Upper lobe of left lung (tissue), 6 donors: Measurements from ENCODE around the gene FNTB. TPM values are rescaled to one million over a fixed set of nuclear protein-coding genes. Genes with fewer than 3 reads are reported as not detected.
"Not testable (repeated sequence)": the region's sequence is repeated elsewhere in the genome, so short reads cannot be mapped to it uniquely, and the experiment has no call there.

Experiments
- ATAC-seq, 2 donors: fragments of 200-7000 bp; cut with Tn5 transposase; one replicate each; pipeline ENCODE4 v1.9.1; 2022; ENCODE audit warnings: mild to moderate bottlenecking in 2 of 2, moderate library complexity in 2 of 2; ENCODE audit not compliant: low FRiP score in 2 of 2
- DNase-seq, 2 donors: peaks; one replicate each; pipeline ENCODE4 v3.0.0-alpha.2; 2019 to 2020
- H3K27ac ChIP-seq, 4 donors: fragments of 200-600 bp; sonication (generic); one replicate each; pipeline ENCODE4 v1.5.1; 2016 to 2019
- H3K27me3 ChIP-seq, 4 donors: fragments of 200-600 bp; sonication (generic); one replicate each; pipeline ENCODE4 v1.5.1; 2017 to 2019
- H3K36me3 ChIP-seq, 4 donors: fragments of 200-600 bp; sonication (generic); one replicate each; pipeline ENCODE4 v1.5.1; 2016 to 2019
- H3K4me1 ChIP-seq, 4 donors: fragments of 200-600 bp; sonication (generic); one replicate each; pipeline ENCODE4 v1.5.1; 2018 to 2019
- H3K4me3 ChIP-seq, 4 donors: fragments of 200-600 bp; sonication (generic); one replicate each; pipeline ENCODE4 v1.5.1; 2017 to 2019; ENCODE audit warnings: mild to moderate bottlenecking in 2 of 4, moderate library complexity in 1 of 4
- H3K9me3 ChIP-seq, 4 donors: fragments of 200-600 bp; sonication (generic); one replicate each; pipeline ENCODE4 v1.5.1; 2018 to 2019
- EP300 ChIP-seq, 4 donors: sonication (generic); formaldehyde crosslinking; IDR thresholded peaks; one replicate each; pipeline ENCODE4 v1.5.1; 2017; ENCODE audit warnings: antibody characterized with exemption in 4 of 4, control low read depth in 2 of 4
- POLR2A ChIP-seq, 4 donors: fragments of 450-650 bp; IDR thresholded peaks; one replicate each; pipeline ENCODE4 v1.5.1; 2016 to 2017; ENCODE audit warnings: antibody characterized with exemption in 4 of 4, mild to moderate bottlenecking in 2 of 4
- POLR2AphosphoS5 ChIP-seq, 2 donors: sonication (generic); formaldehyde crosslinking; IDR thresholded peaks; one replicate each; pipeline ENCODE4 v1.5.1; 2017; ENCODE audit warnings: antibody characterized with exemption in 2 of 2
- WGBS, 2 donors: methylation state at CpG; one replicate each; pipeline ENCODE4 v1.1.5; 2017 to 2018; 5-methylcytosine and 5-hydroxymethylcytosine counted together
- total RNA-seq, 6 donors: library from RNA; depleted of rRNA in 4 of 6; stranded (reverse); fragments of >200 nt in 4 of 6; gene quantifications; one replicate each; pipeline versions ENCODE4 v1.1.0 to v1.2.1, GENCODE V29; 2016 to 2021
- TF ChIP-seq, protein P1 (sequence below), 6 experiments: fragments of 450-650 bp in 4 of 6; fragments of 200-600 bp in 2 of 6; sonication (generic) in 2 of 6; IDR thresholded peaks; one replicate each; pipeline ENCODE4 v1.5.1; 2016 to 2019; ENCODE audit warnings: antibody characterized with exemption in 6 of 6
- donor health status: DM: no; HTN: no; CAD: no; lungs with moderate emphysema.
- donor health status: DM: no; HTN: yes; CAD: no; lungs with severe emphysema.

The FNTB gene
- total RNA-seq, 6 donors from 2014 or later: 9.5 to 30.1 (median 16.0) TPM

DNA sequence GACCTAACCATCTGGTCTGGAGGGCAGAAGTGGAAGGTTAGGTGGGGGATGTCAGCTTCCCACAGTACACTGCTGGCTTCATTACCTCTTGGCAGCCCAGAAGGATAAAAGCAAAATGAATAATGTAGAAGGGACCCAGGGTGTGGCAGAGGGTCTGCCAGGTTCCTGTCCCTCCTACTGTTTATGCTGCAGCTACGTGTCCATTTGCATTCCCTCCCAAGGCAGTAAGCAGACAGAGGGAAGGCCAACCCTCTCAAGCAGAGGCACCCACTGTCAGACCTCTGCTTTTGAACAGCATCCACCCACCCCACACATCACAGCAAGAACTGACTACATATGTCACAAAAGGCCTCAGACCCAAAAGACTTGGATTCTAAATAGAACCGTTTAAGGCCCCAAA, 96.2 kb downstream of the FNTB start:
- WGBS, 2 donors: 70 to 79% methylated on average over 2 of the region's 2 CpGs
- H3K4me1 ChIP-seq: peaks cover 26 to 47% (median 38%) of the 10 kb centered on the region in 4 donors
- no peak overlapping the region for H3K27ac ChIP-seq

DNA sequence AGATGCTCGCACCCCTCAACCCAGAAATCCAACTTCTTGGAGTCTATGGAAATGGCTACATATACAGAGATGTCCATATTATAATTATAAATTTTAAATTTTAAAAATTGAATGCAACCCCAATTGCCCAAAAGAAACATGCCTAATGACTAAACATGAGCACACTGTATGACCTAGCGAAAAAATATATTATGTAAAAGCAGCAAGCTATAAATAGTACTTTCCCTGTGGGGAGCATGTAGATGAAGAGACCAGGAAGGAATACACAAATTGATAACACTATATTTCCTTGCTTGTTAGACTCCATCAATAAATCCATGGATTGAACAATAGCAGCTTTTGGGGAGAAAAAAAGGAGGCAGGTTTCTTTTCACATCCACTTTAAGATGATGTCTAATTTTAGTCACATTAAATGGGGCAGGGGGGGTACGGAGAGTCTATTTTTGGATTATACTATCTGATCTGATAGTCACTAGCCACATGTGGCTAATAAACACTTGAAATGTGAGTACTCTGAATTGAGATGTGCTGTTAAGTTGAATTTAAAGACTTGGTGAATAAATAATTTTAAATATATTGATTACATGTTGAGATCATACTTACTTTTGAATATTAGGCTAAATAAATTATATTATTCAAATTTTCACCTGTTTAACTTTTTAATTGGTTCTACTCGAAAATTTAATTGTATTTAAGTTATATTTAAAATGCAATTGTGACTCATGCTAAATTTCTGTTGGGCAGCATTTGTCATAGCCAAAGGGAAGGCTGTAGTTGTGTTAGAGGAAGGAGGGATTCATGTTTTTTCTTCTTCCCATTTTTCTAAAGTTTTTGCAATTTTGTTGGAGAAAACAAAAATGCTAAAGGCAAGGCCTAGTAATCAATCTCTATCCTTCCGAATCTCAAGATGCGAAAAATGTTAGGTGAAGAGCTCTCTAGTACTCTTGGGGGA, 98.1 kb downstream of the FNTB start:
- ATAC-seq (no peak), DNase-seq (no peak)
- Histone ChIP-seq H3K4me1 (peaks cover 25 to 34% (median 29%) of the 10 kb centered on the region in 4 donors), H3K36me3 (peaks cover 15 to 79% (median 44%) of the 10 kb centered on the region in 4 donors), H3K27ac (peak overlapping the region in 1 of 4 donors; percentile 17), H3K27me3 (no peaks in the 10 kb centered on the region), H3K4me3 (no peak overlapping the region), H3K9me3 (no peaks in the 10 kb centered on the region)
- TF ChIP-seq POLR2A (IDR thresholded peaks at IDR 0.05) (no peak), EP300 (IDR thresholded peaks at IDR 0.05) (no peak), POLR2AphosphoS5 (IDR thresholded peaks at IDR 0.05) (no peak)
- TF ChIP-seq, protein P1, sequence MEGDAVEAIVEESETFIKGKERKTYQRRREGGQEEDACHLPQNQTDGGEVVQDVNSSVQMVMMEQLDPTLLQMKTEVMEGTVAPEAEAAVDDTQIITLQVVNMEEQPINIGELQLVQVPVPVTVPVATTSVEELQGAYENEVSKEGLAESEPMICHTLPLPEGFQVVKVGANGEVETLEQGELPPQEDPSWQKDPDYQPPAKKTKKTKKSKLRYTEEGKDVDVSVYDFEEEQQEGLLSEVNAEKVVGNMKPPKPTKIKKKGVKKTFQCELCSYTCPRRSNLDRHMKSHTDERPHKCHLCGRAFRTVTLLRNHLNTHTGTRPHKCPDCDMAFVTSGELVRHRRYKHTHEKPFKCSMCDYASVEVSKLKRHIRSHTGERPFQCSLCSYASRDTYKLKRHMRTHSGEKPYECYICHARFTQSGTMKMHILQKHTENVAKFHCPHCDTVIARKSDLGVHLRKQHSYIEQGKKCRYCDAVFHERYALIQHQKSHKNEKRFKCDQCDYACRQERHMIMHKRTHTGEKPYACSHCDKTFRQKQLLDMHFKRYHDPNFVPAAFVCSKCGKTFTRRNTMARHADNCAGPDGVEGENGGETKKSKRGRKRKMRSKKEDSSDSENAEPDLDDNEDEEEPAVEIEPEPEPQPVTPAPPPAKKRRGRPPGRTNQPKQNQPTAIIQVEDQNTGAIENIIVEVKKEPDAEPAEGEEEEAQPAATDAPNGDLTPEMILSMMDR (IDR thresholded peaks at IDR 0.05): no peak
- 75 to 92% methylated on average over 6 of the region's 6 CpGs for WGBS, 2 donors

More for the DNA sequence above, 96.2 kb downstream of the FNTB start:
- Histone ChIP-seq H3K4me3 (no peak overlapping the region), H3K36me3 (peaks cover 15 to 71% (median 29%) of the 10 kb centered on the region in 4 donors), H3K27me3 (no peaks in the 10 kb centered on the region), H3K9me3 (no peaks in the 10 kb centered on the region)
- DNase-seq: no peak
- TF ChIP-seq, protein P1 (IDR thresholded peaks at IDR 0.05): no peak
- TF ChIP-seq POLR2AphosphoS5 (IDR thresholded peaks at IDR 0.05) (no peak), POLR2A (IDR thresholded peaks at IDR 0.05) (no peak), EP300 (IDR thresholded peaks at IDR 0.05) (no peak)
- no peak for ATAC-seq

DNA sequence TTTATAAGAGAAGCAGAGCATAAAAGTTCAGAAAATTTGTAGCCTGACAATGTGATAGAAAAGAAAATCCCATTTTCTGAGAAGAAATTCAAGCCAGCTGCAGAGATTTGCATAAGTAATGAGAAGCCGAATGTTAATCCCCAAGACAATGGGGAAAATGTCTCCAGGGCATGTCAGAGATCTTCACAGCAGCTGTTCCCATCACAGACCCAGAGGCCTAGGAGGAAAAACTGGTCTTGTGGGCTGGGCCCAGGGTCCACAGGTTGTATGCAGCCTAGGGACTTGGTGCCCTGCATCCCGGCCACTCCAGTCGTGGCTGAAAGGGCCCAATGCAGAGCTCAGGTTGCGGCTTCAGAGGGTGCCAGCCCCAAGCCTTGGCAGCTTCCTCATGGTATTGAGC, 100.0 kb downstream of the FNTB start:
- not testable (repeated sequence) for ATAC-seq

DNA sequence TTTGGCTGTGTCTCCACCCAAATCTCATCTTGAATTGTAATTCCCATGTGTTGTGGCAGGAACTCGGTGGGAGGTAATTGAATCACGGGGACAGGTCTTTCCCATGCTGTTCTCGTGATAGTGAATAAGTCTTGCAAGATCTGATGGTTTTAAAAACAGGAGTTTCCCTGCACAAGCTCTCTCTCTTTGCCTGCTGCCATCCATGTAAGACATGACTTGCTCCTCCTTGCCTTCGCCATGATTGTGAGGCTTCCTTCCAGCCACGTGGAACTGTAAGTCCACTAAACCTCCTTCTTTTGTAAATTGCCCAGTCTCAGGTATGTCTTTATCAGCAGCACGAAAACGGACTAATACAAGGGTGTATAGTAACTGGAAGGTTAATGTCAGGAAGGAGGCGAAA, 101.1 kb downstream of the FNTB start:
- not testable (repeated sequence) for H3K9me3 ChIP-seq, DNase-seq, H3K4me3 ChIP-seq, H3K27me3 ChIP-seq, ATAC-seq, H3K27ac ChIP-seq
- 85 to 99% methylated on average over 8 of the region's 8 CpGs for WGBS, 2 donors
- Histone ChIP-seq H3K36me3 (peaks cover 28 to 89% (median 66%) of the 10 kb centered on the region in 4 donors), H3K4me1 (peaks cover 4 to 22% (median 8%) of the 10 kb centered on the region in 4 donors)

More for the DNA sequence above, 100.0 kb downstream of the FNTB start:
- not testable (repeated sequence) for DNase-seq, H3K27ac ChIP-seq, H3K27me3 ChIP-seq, H3K4me3 ChIP-seq, H3K9me3 ChIP-seq
- WGBS, 2 donors: 90 to 99% methylated on average over 2 to 4 of the region's 4 CpGs
- Histone ChIP-seq H3K36me3 (peaks cover 19 to 88% (median 59%) of the 10 kb centered on the region in 4 donors), H3K4me1 (peaks cover 8 to 28% (median 14%) of the 10 kb centered on the region in 4 donors)

DNA sequence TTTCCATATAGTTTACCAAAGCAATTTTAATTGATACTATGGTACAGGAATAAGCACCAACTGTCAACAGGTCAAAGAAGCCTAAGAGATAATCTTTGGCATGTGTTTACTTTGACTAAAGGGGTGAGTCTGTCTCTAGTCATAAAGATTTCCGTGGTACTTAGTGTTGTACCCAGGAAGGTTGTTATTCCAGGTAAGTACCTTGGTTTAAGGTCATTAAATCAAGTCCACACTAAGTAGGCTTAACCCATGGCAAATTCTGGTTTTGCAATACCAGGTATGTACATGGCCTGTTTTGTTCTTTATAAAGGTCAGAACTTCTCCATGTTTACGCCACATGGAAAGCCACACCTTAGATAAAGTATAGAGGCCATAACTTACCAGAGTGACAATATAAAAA, 105.7 kb downstream of the FNTB start:
- no peaks in the 10 kb centered on the region for H3K27me3 ChIP-seq
- TF ChIP-seq POLR2A (IDR thresholded peaks at IDR 0.05) (no peak), POLR2AphosphoS5 (IDR thresholded peaks at IDR 0.05) (no peak), EP300 (IDR thresholded peaks at IDR 0.05) (no peak)
- TF ChIP-seq, protein P1 (IDR thresholded peaks at IDR 0.05): no peak
- no peaks in the 10 kb centered on the region for H3K9me3 ChIP-seq
- ATAC-seq (no peak), DNase-seq (no peak)
- H3K4me1 ChIP-seq: peaks cover 20 to 26% (median 23%) of the 10 kb centered on the region in 4 donors
- 94% methylated on average over 2 of the region's 2 CpGs for WGBS, 2 donors
- H3K4me3 ChIP-seq: no peak overlapping the region
- no peak overlapping the region for H3K27ac ChIP-seq
- H3K36me3 ChIP-seq: peaks cover 25 to 79% (median 59%) of the 10 kb centered on the region in 4 donors
